Mucosa of descending colon (tissue), 3 donors: ENCODE results near the gene PKHD1. TPM values are rescaled to one million over a fixed set of nuclear protein-coding genes. Genes with fewer than 3 reads are reported as not detected.

Source experiments
- ATAC-seq: fragments of 200-7000 bp; cut with Tn5 transposase; one replicate; pipeline ENCODE4 v1.9.1; 2020; ENCODE audit warnings: mild to moderate bottlenecking, moderate library complexity
- DNase-seq, 3 donors: peaks; one replicate each; pipeline ENCODE4 v3.0.0-alpha.2; 2020
- H3K36me3 ChIP-seq: fragments of 200-600 bp; one replicate; pipeline ENCODE4 v1.8.0; 2021; ENCODE audit warnings: low read depth, mild to moderate bottlenecking
- H3K4me1 ChIP-seq: fragments of 200-600 bp; one replicate; pipeline ENCODE4 v1.8.0; 2021; ENCODE audit warnings: low read depth, mild to moderate bottlenecking
- H3K4me3 ChIP-seq: fragments of 200-600 bp; one replicate; pipeline ENCODE4 v1.8.0; 2021; ENCODE audit warnings: mild to moderate bottlenecking
- H3K9me3 ChIP-seq: fragments of 200-600 bp; one replicate; pipeline ENCODE4 v1.8.0; 2021; ENCODE audit warnings: mild to moderate bottlenecking
- CTCF ChIP-seq: fragments of 200-600 bp; IDR thresholded peaks from one replicate; pipeline ENCODE4 v1.8.0; 2022; ENCODE audit warnings: antibody characterized with exemption, mild to moderate bottlenecking
- intact Hi-C, 2 donors: fragments of 100-400 bp; cut with DNase I in 1 of 2; cut with micrococcal nuclease in 1 of 2; formaldehyde crosslinking; loops; one replicate each; pipeline versions ENCODE4 v1.11.0 to v1.11.1; 2022; cut with DNase I, micrococcal nuclease
- total RNA-seq, 3 donors: library from RNA; stranded (reverse); fragmentation: NEBNext Ultra II Directional in 2 of 3; extraction: Animal tissue kit (Norgen Biotek cat#: 25700) in 2 of 3; gene quantifications; one replicate each; pipeline versions ENCODE4 v1.2.1 to v1.2.4, GENCODE V29; 2021 to 2023
- donor health status: DM: no; HTN: no; CAD: no; lungs with moderate emphysema.
- donor health status: DM: no; HTN: no; CAD: no.
- donor health status: DM: no; HTN: yes; CAD: no.

The PKHD1 gene
- total RNA-seq, 3 donors from 2014 or later: 0.12 to 0.22 (median 0.20) TPM

- intact Hi-C loops: loop anchor here in 1 of 2 donors (10.0 kb wide), 1 partner anchor 109 kb away; no protein-coding TSS in a partner anchor
- DNase-seq: no peak
- no peak overlapping the region for H3K4me3 ChIP-seq
- H3K9me3 ChIP-seq: no peaks in the 10 kb centered on the region
- no peak for TF ChIP-seq CTCF
- H3K4me1 ChIP-seq: no peaks in the 10 kb centered on the region
- ATAC-seq: no peak
- H3K36me3 ChIP-seq: no peaks in the 10 kb centered on the region
Observed at GRCh38 chr6:51963980-51964379, 123.4 kb downstream of the PKHD1 start.

GRCh38 chr6:51962354-51962753 lies 125.1 kb downstream of the PKHD1 start:
- no peak for ATAC-seq
- no peak for DNase-seq
- Histone ChIP-seq H3K4me1 (no peaks in the 10 kb centered on the region), H3K9me3 (no peaks in the 10 kb centered on the region), H3K4me3 (no peak overlapping the region), H3K36me3 (no peaks in the 10 kb centered on the region)
- intact Hi-C loops: loop anchor here in 1 of 2 donors (10.0 kb wide), 1 partner anchor 108 kb away; no protein-coding TSS in a partner anchor
- TF ChIP-seq CTCF: no peak

GRCh38 chr6:51960419-51960818 lies 127.0 kb downstream of the PKHD1 start:
- no peak for DNase-seq
- ATAC-seq: no peak
- H3K9me3 ChIP-seq: no peaks in the 10 kb centered on the region
- no peak overlapping the region for H3K4me3 ChIP-seq
- no peaks in the 10 kb centered on the region for H3K36me3 ChIP-seq
- no peak for TF ChIP-seq CTCF
- H3K4me1 ChIP-seq: no peaks in the 10 kb centered on the region
- intact Hi-C loops: loop anchor here in 1 of 2 donors (10.0 kb wide), 1 partner anchor 106 kb away; no protein-coding TSS in a partner anchor

- H3K4me1 ChIP-seq: no peaks in the 10 kb centered on the region
- peak; percentile 29 for TF ChIP-seq CTCF
- intact Hi-C loops: loop anchor here in 1 of 2 donors (10.0 kb wide), 1 partner anchor 105 kb away; no protein-coding TSS in a partner anchor
- peak; percentile 46 to 88 (median 80) for DNase-seq
- H3K36me3 ChIP-seq: no peaks in the 10 kb centered on the region
- H3K4me3 ChIP-seq: no peak overlapping the region
- no peaks in the 10 kb centered on the region for H3K9me3 ChIP-seq
- ATAC-seq: peak; percentile 64
Observed at GRCh38 chr6:51959744-51960383, 127.5 kb downstream of the PKHD1 start.

- intact Hi-C loops: no loop called here
- no peaks in the 10 kb centered on the region for H3K36me3 ChIP-seq
- H3K4me3 ChIP-seq: no peak overlapping the region
- H3K4me1 ChIP-seq: no peaks in the 10 kb centered on the region
- no peaks in the 10 kb centered on the region for H3K9me3 ChIP-seq
- DNase-seq (no peak), ATAC-seq (no peak)
- no peak for TF ChIP-seq CTCF
Observed at GRCh38 chr6:51954681-51955080, 132.7 kb downstream of the PKHD1 start.
